ENCODE data around the gene RASL10A.
"Not testable (repeated sequence)": the region's sequence is repeated elsewhere in the genome, so short reads cannot be mapped to it uniquely, and the experiment has no call there.

The RASL10A gene

GRCh38 chr22:29315286-29316140 is at the start of gene RASL10A:
Gene RASL10A, minus strand, starts transcription at chr22:29315697. Its CDS starts 451 bp downstream, at chr22:29315246.
- DNase-seq: no peak

- DNase-seq: no peak
Observed at GRCh38 chr22:29359469-29359868, 44.0 kb upstream of the RASL10A start.

GRCh38 chr22:29357193-29357890 is 41.8 kb upstream of the RASL10A start:
- not testable (repeated sequence) for DNase-seq

GRCh38 chr22:29353860-29354259 is 38.4 kb upstream of the RASL10A start:
- DNase-seq: no peak

GRCh38 chr22:29353286-29353685 is 37.8 kb upstream of the RASL10A start:
- DNase-seq: no peak

- DNase-seq: no peak
Observed at GRCh38 chr22:29352778-29353177, 37.3 kb upstream of the RASL10A start.

- no peak for DNase-seq
Observed at GRCh38 chr22:29351891-29352290, 36.4 kb upstream of the RASL10A start.

GRCh38 chr22:29351042-29351441 is 35.5 kb upstream of the RASL10A start:
- no peak for DNase-seq

- DNase-seq: no peak
Observed at GRCh38 chr22:29348956-29349355, 33.5 kb upstream of the RASL10A start.

- DNase-seq: no peak
Observed at GRCh38 chr22:29348041-29348440, 32.5 kb upstream of the RASL10A start.

- DNase-seq: no peak
Observed at GRCh38 chr22:29346659-29347058, 31.2 kb upstream of the RASL10A start.

GRCh38 chr22:29345932-29346331 is 30.4 kb upstream of the RASL10A start:
- no peak for DNase-seq

GRCh38 chr22:29344889-29345288 is 29.4 kb upstream of the RASL10A start:
- not testable (repeated sequence) for DNase-seq

GRCh38 chr22:29344137-29344536 is 28.6 kb upstream of the RASL10A start:
- peak; percentile 47 for DNase-seq

- DNase-seq: no peak
Observed at GRCh38 chr22:29343313-29343805, 27.9 kb upstream of the RASL10A start.

- DNase-seq: no peak
Observed at GRCh38 chr22:29342577-29343312, 27.2 kb upstream of the RASL10A start.

- DNase-seq: no peak
Observed at GRCh38 chr22:29342177-29342576, 26.7 kb upstream of the RASL10A start.

- DNase-seq: no peak
Observed at GRCh38 chr22:29341849-29342127, 26.3 kb upstream of the RASL10A start.

GRCh38 chr22:29341056-29341848 is 25.8 kb upstream of the RASL10A start:
- DNase-seq: no peak

GRCh38 chr22:29340566-29340965 is 25.1 kb upstream of the RASL10A start:
- DNase-seq: no peak

GRCh38 chr22:29339381-29340235 is 24.1 kb upstream of the RASL10A start:
- DNase-seq: no peak

GRCh38 chr22:29338398-29338797 is 22.9 kb upstream of the RASL10A start:
- no peak for DNase-seq
